Activated CD4-positive, CD25-positive, alpha-beta regulatory T cell treated with anti-CD3 and anti-CD28 coated beads, Interleukin-2, amount 50 U/mL, for 24 hours (primary cell): ENCODE data around the gene PLBD2.
A peak's percentile ranks its signal among the peaks of the same experiment; 100 is the strongest.
"Not testable (repeated sequence)": the region's sequence is repeated elsewhere in the genome, so short reads cannot be mapped to it uniquely, and the experiment has no call there.

Experiments
- ATAC-seq, 2 donors: fragments of 150-1000 bp; cut with Tn5 transposase; one replicate each; pipeline ENCODE4 v1.10.0; 2021; ENCODE audit warnings: mild to moderate bottlenecking in 1 of 2, moderate library complexity in 1 of 2

PLBD2 gene

GRCh38 chr12:113334786-113335539 lies 23.4 kb upstream of the PLBD2 start, which contains the start of gene SLC8B1:
Gene SLC8B1 (minus strand): TSS chr12:113335109. CDS start chr12:113332878, 2,231 bp downstream.
- ATAC-seq = peak; percentile 97 to 98

- ATAC-seq = no peak
Measured at GRCh38 chr12:113339540-113339939, 18.8 kb upstream of the PLBD2 start.

- ATAC-seq = no peak
Measured at GRCh38 chr12:113340061-113340460, 18.3 kb upstream of the PLBD2 start.

GRCh38 chr12:113341535-113341934 lies 16.9 kb upstream of the PLBD2 start:
- ATAC-seq = no peak

GRCh38 chr12:113345318-113345717 lies 13.1 kb upstream of the PLBD2 start:
- ATAC-seq = no peak

- no peak for ATAC-seq
Measured at GRCh38 chr12:113346353-113346752, 12.0 kb upstream of the PLBD2 start.

- ATAC-seq = no peak
Measured at GRCh38 chr12:113347107-113347506, 11.3 kb upstream of the PLBD2 start.

GRCh38 chr12:113347892-113348291 lies 10.5 kb upstream of the PLBD2 start:
- ATAC-seq = no peak

- ATAC-seq = no peak
Measured at GRCh38 chr12:113348849-113349536, 9.4 kb upstream of the PLBD2 start.

GRCh38 chr12:113351089-113351488 lies 7.3 kb upstream of the PLBD2 start:
- no peak for ATAC-seq

- ATAC-seq = not testable (repeated sequence)
Measured at GRCh38 chr12:113354192-113354591, 4.2 kb upstream of the PLBD2 start.

- ATAC-seq = no peak
Measured at GRCh38 chr12:113359133-113359938, 949 bp downstream of the PLBD2 start.

- no peak for ATAC-seq
Measured at GRCh38 chr12:113359939-113360748, 1.8 kb downstream of the PLBD2 start.

GRCh38 chr12:113361574-113362370 lies 3.4 kb downstream of the PLBD2 start:
- ATAC-seq = no peak

- ATAC-seq = no peak
Measured at GRCh38 chr12:113364698-113365097, 6.3 kb downstream of the PLBD2 start.

- no peak for ATAC-seq
Measured at GRCh38 chr12:113365639-113366395, 7.4 kb downstream of the PLBD2 start.

GRCh38 chr12:113366827-113367226 lies 8.4 kb downstream of the PLBD2 start:
- ATAC-seq = no peak

- no peak for ATAC-seq
Measured at GRCh38 chr12:113368331-113368730, 9.9 kb downstream of the PLBD2 start.

- no peak for ATAC-seq
Measured at GRCh38 chr12:113369391-113369985, 11.1 kb downstream of the PLBD2 start.

- no peak for ATAC-seq
Measured at GRCh38 chr12:113370923-113371682, 12.7 kb downstream of the PLBD2 start.
